ENCODE measurements around the gene PLCB4.

DNA sequence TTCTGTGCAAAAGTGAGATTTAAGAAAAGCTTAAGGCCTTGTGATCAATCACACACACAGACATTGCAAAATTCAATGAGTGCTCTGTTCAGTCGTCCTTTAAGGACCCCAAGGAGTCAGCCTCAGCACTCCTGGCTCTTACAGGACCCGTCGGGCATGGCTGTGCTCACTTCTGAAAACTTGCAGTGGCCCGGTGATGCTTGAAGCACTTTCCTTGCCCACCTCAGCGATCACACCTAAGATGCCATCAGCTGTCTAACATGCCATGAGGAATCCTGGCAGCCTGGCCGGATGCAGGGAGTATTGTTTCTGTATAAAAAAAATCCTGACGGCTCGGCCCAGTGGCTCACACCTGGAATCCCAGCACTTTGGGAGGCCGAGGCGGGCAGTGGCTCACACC, 344.1 kb downstream of the PLCB4 start:
- TF ChIP-seq POLR2AphosphoS5 (IDR thresholded peaks at IDR 0.05) = no peak
- TF ChIP-seq, protein P1, sequence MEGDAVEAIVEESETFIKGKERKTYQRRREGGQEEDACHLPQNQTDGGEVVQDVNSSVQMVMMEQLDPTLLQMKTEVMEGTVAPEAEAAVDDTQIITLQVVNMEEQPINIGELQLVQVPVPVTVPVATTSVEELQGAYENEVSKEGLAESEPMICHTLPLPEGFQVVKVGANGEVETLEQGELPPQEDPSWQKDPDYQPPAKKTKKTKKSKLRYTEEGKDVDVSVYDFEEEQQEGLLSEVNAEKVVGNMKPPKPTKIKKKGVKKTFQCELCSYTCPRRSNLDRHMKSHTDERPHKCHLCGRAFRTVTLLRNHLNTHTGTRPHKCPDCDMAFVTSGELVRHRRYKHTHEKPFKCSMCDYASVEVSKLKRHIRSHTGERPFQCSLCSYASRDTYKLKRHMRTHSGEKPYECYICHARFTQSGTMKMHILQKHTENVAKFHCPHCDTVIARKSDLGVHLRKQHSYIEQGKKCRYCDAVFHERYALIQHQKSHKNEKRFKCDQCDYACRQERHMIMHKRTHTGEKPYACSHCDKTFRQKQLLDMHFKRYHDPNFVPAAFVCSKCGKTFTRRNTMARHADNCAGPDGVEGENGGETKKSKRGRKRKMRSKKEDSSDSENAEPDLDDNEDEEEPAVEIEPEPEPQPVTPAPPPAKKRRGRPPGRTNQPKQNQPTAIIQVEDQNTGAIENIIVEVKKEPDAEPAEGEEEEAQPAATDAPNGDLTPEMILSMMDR (IDR thresholded peaks at IDR 0.05) = no peak
